Renal pelvis (tissue), 4 donors: Measurements from ENCODE around the gene PTPRE. TPM values are rescaled to one million over a fixed set of nuclear protein-coding genes. Genes with fewer than 3 reads are reported as not detected.

ENCODE experiments used
- DNase-seq: peaks from one replicate; pipeline ENCODE4 v3.0.0-alpha.2; 2013
- polyA plus RNA-seq, 3 donors: library from polyadenylated mRNA; unstranded; fragments of 120-200 nt; gene quantifications; one replicate each; pipeline ENCODE4 v1.2.1, GENCODE V29; 2013; ENCODE audit not compliant: insufficient read length in 3 of 3

PTPRE gene
- polyA plus RNA-seq, 3 donors = 5.7 to 6.9 (median 5.8) TPM

- no peak for DNase-seq
Measured at GRCh38 chr10:128025437-128025836, 118.5 kb downstream of the PTPRE start.

DNA sequence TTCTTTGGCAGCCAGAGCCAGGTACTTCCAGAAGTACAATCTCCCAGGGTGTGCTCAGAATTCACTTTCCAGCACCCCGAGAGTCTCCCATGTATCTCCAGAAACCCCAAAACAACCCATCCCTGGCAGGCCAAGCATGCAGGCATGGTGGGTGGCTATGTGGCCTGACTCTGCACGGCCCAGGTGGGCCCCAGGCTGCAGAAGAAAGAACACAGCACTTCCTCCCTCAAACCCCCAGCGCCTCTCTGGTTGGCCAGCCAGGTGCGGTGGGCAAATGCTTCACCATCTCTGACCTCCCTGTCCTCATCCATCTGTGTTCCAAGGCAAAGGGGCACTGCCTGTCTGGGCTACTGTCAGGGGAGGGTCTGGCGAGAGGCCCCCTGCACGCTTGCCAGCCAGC is 119.0 kb downstream of the PTPRE start:
- no peak for DNase-seq

DNA sequence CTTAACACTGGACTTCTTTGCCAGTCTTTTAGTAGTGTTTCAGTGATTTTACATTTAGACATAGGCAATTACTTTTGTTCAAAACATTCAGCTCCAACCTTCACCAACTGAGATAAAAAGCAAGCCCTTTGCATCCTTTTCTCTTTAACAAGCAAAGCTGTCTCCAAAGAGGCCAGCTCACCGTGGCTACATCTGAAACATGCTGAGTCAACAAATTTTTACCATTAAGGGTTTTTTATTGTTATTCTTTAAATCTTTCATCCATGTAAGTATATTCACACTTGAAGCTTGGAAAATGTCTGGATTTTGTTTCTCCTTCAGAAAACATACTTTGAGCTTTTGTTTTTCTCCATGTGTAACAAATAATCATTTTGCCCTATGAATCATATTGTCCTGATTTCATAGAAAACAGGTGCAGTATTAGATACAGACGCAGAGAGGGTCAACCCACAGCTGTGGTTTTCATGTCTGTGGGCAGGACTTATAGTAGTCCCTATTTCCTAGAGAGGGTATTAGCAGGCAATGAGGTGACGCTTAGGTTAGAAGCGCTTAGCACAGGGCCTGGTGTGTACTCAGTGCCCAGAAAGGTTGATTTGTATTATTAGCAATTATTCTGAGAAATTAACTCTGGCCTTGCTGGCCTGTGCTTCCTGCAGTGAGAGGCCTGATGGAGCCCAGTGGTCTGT is 119.9 kb downstream of the PTPRE start:
- no peak for DNase-seq

DNA sequence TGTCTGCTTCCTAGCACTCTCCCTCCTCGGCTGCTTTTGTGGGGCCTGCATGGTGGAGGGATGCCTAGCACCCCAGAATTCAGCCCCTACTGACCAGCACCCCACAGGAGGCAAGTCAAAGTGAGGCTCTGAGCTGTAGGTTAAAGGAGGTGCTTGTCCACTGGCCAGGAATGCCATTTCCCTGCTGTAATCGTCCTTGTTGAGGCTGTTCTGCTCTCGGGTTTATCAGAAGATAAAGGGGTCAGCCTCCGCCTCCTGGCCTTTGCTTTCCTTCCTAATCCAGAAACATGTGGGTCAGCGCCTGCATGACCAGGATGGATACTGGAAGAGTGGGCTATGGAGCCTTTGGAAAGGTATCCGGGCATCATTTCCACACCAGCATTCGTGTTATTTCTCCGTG is 120.4 kb downstream of the PTPRE start:
- DNase-seq = no peak

GRCh38 chr10:128027822-128028507 is 121.1 kb downstream of the PTPRE start:
- no peak for DNase-seq

GRCh38 chr10:128028508-128029289 is 121.8 kb downstream of the PTPRE start:
- DNase-seq = no peak

DNA sequence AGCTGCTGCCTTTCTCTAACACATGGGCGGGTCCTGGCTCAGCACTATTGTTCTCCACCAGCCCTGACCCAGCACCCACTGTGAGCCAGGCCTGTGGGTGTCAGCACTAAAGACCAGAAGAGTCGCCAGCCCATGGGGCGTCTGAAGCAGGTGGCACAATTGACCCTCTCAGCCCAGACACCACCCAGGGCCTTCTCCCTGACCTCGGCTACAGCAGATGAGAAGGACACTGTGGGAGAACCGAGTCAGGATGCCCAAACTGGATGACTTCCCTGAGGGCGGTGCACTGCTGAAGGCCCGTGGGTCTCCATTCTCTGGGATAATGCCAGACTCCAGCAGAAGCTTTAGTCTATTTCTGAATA is 122.4 kb downstream of the PTPRE start:
- DNase-seq = no peak

- DNase-seq = no peak
Measured at GRCh38 chr10:128029731-128030369, 122.9 kb downstream of the PTPRE start.

- DNase-seq = no peak
Measured at GRCh38 chr10:128030498-128031072, 123.7 kb downstream of the PTPRE start.

DNA sequence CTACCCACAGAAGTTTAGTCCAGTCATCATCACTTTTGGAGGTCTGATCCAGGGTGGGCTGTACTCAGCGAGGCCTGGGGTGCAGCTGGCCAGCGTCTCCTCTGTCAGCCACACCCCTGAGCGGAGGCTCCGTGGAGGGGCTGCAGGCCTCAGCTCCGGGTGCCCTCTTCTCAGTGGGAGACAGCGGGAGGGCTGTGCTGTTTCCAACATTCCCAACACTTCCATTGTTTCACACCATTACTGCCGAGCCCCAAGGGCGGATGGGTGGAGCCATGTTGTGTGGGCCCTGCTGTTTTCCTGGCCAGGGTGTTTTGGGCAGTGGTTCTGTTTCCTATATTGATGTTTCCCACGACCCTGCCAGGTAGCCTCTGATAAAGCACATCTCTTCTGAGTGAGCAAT is 124.3 kb downstream of the PTPRE start:
- DNase-seq = no peak

GRCh38 chr10:128032466-128032865 is 125.6 kb downstream of the PTPRE start:
- DNase-seq = no peak

- no peak for DNase-seq
Measured at GRCh38 chr10:128035557-128035973, 128.7 kb downstream of the PTPRE start.

DNA sequence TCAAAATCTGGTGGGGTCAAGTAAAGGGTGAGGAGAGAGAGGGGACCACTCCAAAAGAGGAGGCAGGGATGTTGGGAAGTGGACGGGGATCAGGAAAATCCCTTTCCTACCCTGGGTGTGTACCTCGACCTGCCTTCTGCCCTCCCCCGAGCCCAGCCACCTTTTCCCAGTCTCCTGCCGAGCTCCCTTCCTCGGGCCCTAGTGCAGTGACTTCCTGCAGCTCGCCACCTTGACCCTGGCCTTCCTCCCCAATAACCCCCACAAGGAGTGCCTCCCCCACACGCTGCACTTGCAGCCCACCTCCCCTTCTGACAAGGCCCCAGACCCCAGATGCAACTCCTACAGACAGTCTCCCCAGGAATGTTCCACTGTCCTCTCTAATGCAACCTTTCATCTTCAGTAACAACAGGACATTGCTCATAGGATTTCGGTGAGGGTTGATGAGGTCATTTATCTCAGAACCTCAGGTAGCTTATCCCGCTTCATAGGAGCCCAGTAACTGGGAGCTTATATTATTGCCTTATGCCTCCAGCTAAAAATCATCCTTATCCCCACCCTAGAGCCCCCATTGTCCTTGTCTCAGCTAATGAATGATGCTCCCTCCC is 129.2 kb downstream of the PTPRE start:
- DNase-seq = no peak

DNA sequence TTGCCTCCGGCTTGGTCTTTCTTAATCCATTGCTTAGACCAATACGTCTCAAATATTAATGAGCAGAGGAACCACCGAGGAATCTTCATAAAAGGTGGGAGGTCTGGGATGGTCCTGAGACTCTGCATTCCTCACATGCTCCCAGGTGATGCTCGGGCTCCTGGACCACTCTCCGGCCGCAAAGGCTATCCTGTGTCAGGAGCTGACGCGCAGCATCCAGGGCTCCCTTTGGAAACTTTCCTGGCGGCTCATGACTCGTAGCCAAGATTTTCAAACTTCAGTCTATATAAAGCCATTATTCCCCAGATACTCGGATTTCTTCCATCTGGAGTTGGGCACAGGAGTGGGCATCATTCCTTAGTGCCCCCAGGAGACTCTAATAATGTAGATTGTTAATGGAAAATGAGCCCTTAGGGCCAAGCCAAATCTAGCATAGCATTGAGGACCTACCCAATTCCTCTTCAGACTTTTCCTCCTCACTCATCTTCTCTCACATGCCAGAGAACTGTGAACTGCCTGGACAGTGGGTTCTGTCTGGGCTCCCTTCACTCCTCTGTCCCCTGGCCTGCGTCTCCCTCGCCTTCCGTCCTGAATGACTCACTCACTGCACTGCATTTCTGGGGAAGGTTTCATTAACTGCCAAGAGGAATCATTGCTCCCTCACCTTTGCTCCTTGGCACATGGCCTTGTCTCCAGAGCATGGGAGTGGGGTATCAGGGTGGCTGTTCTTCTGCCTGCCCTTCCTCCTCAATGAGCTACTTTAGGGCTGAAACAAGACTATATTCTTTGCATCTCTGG is 130.0 kb downstream of the PTPRE start:
- no peak for DNase-seq

DNA sequence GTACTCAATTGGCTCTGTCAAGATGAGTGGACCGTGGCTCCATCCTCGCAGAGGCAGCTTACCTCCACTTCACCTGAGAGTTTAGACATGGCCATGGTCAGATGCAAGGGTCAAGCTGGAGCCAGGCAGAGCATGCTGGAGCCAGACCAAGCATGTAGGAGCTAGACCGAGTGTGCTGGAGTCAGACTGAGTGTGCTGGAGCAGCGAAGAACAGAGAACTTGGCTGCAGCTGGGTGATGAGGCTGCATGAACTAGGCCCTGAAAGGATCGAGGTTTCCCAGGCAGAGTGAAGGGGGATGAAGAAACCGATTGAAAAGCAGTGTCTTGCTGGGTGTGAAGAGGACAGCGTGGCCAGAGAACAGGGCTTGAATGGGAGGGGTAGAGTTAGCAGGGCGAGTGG is 133.2 kb downstream of the PTPRE start:
- DNase-seq = no peak

DNA sequence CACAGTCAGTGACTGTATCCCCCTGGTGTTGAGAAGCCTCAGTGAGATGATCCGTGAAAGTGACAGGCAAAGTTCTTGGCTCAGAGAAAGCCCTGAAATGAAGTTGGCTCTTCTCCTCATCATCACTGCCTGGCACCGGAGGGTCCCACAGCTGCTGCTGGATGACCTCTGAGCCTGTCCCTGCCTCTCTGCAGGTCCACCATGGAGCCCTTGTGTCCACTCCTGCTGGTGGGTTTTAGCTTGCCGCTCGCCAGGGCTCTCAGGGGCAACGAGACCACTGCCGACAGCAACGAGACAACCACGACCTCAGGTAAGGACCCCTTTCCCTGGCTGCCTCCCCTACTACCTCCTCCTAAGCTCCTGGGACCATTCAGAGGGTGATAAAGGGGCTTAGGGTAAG is 133.8 kb downstream of the PTPRE start:
- no peak for DNase-seq

- DNase-seq = no peak
Measured at GRCh38 chr10:128042131-128042610, 135.3 kb downstream of the PTPRE start.

DNA sequence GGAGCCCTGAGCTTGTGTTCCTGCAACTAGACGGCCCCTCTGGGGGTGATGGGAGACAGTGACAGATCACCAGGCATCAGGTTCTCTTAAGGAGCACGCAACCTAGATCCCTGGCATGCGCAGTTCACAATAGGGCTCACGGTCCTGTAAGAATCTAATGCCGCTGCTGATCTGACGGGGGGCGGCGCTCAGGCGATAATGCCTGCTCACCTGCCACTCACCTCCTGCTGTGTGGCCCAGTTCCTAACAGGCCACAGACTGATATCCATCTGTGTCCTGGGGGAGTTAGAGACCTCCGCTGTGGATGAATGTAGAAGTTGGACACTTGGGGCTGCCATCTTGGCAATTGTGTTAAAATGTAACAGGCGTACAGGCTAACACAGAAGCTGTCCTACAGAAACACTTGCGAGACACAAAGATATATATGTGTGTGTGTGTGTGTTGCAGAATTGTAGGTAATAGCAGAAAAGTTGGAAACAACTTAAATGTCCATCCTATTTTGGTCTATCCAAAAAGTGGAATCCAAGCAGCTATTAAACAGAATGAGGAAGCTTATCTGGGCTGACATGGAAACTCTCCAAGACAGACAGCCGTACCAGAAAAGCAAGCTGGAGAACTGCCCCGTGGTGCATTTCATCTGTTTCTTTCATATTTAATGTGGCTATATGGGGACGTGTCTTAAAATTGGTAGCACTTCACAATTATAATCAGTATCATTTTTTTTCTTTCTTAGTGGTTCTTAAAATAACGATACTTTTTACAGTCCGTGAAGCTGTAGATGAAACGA is 136.5 kb downstream of the PTPRE start:
- DNase-seq = no peak

GRCh38 chr10:128044186-128044585 is 137.3 kb downstream of the PTPRE start:
- DNase-seq = no peak
